H1 (cell line): Measurements from ENCODE around the gene GLYR1. TPM values are rescaled to one million over a fixed set of nuclear protein-coding genes. Genes with fewer than 3 reads are reported as not detected.

Experiments used
- CTCF ChIA-PET: fragments of 300-600 bp; sonication (Branson Sonifier 250); formaldehyde crosslinking; loops from one replicate; lab custom pipeline; 2021; ENCODE audit not compliant: partially characterized antibody; lab: Charles Lee
- POLR2A ChIA-PET: fragments of 300-600 bp; sonication (Branson Sonifier 250); formaldehyde crosslinking; loops from one replicate; lab custom pipeline; 2021; ENCODE audit warnings: inconsistent platforms; ENCODE audit not compliant: partially characterized antibody; lab: Charles Lee
- DNase-seq, 2 experiments: peaks; one replicate each; pipeline versions ENCODE4 v3.0.0 to v3.0.0-alpha.2; 2010 to 2022; ENCODE audit warnings: low spot score in 2 of 2, low read depth in 1 of 2, mixed read lengths in 1 of 2
- FAIRE-seq: peaks from 2 replicates; lab custom pipeline; 2011; peaks lifted over from hg19 to GRCh38; lab: Jason Lieb, UNC
- H2AFZ ChIP-seq: 2 replicates; pipeline ENCODE4 v1.8.1; 2012; ENCODE audit warnings: low read length, inconsistent platforms
- H2AK5ac ChIP-seq: 2 replicates; pipeline ENCODE4 v1.6.1; 2013; ENCODE audit warnings: low read depth, low read length
- H2BK120ac ChIP-seq: replicated peaks from 2 replicates; pipeline ENCODE3; 2013; ENCODE audit warnings: low read depth, low read length, inconsistent platforms
- H2BK12ac ChIP-seq: 2 replicates; pipeline ENCODE4 v1.6.1; 2013; ENCODE audit warnings: low read depth, low read length
- H2BK15ac ChIP-seq: 2 replicates; pipeline ENCODE4 v1.6.1; 2013; ENCODE audit warnings: low read length
- H2BK20ac ChIP-seq: 2 replicates; pipeline ENCODE4 v1.6.1; 2013; ENCODE audit warnings: low read length
- H2BK5ac ChIP-seq: 2 replicates; pipeline ENCODE4 v1.6.1; 2013; ENCODE audit warnings: low read depth, low read length
- H3K14ac ChIP-seq: 2 replicates; pipeline ENCODE4 v1.6.1; 2013; ENCODE audit warnings: inconsistent platforms; ENCODE audit not compliant: insufficient read length
- H3K18ac ChIP-seq: 2 replicates; pipeline ENCODE4 v1.6.1; 2013; ENCODE audit warnings: low read length; ENCODE audit errors: extremely low read depth
- H3K23ac ChIP-seq: 2 replicates; pipeline ENCODE4 v1.6.1; 2013; ENCODE audit warnings: inconsistent platforms; ENCODE audit not compliant: insufficient read length
- H3K23me2 ChIP-seq: 2 replicates; pipeline ENCODE4 v1.6.1; 2013; ENCODE audit warnings: low read depth, low read length
- H3K27ac ChIP-seq: 2 replicates; pipeline ENCODE4 v1.6.1; 2011; ENCODE audit warnings: low read depth, low read length, inconsistent platforms
- H3K27me3 ChIP-seq, 4 experiments: replicated peaks in 1 of 4; 1 replicate in 1 of 4; 2 replicates in 3 of 4; pipeline versions ENCODE4 v1.6.1 to v1.8.1; 2011 to 2013; ENCODE audit warnings: low read length in 3 of 4, mild to moderate bottlenecking in 3 of 4, inconsistent platforms in 2 of 4, mixed read lengths in 2 of 4, moderate library complexity in 1 of 4; ENCODE audit not compliant: control insufficient read depth in 3 of 4, insufficient read depth in 3 of 4; ENCODE audit errors: extremely low read depth in 1 of 4
- H3K36me3 ChIP-seq, 4 experiments: 2 replicates each; pipeline versions ENCODE4 v1.6.1 to v1.8.1; 2011 to 2013; ENCODE audit warnings: mild to moderate bottlenecking in 4 of 4, low read length in 3 of 4, moderate library complexity in 2 of 4, control low read depth in 1 of 4, inconsistent platforms in 1 of 4; ENCODE audit not compliant: insufficient read depth in 4 of 4, control insufficient read depth in 2 of 4
- H3K4ac ChIP-seq: replicated peaks from 2 replicates; pipeline ENCODE3; 2013; ENCODE audit warnings: low read length, low read depth, mixed read lengths, inconsistent platforms; ENCODE audit not compliant: insufficient read length
- H3K4me1 ChIP-seq, 4 experiments: replicated peaks in 1 of 4; 1 replicate in 1 of 4; 2 replicates in 3 of 4; pipeline versions ENCODE4 v1.6.1 to v1.8.1; 2011 to 2013; ENCODE audit warnings: low read length in 3 of 4, inconsistent platforms in 2 of 4, mixed read lengths in 1 of 4; ENCODE audit not compliant: insufficient read depth in 4 of 4, control insufficient read depth in 3 of 4
- H3K4me2 ChIP-seq, 2 experiments: 2 replicates each; pipeline versions ENCODE4 v1.6.1 to v1.8.1; 2011 to 2013; ENCODE audit warnings: low read depth in 2 of 2, low read length in 2 of 2, control low read depth in 1 of 2, inconsistent platforms in 1 of 2, mild to moderate bottlenecking in 1 of 2; ENCODE audit not compliant: insufficient read depth in 1 of 2
- H3K4me3 ChIP-seq, 4 experiments: fragments of 200-600, 300-600 bp in 1 of 4; sonication (generic), shearing (Covaris generic), sonication (Bioruptor Twin) in 1 of 4; 2 replicates each; pipeline versions ENCODE4 v1.5.1 to v1.8.1; 2011 to 2016; ENCODE audit warnings: low read length in 4 of 4, low read depth in 3 of 4, control low read depth in 2 of 4, inconsistent platforms in 2 of 4, mild to moderate bottlenecking in 2 of 4, mixed read lengths in 1 of 4, moderate library complexity in 1 of 4; ENCODE audit not compliant: insufficient read depth in 2 of 4; ENCODE audit errors: extremely low read depth in 1 of 4
- H3K56ac ChIP-seq: replicated peaks from 2 replicates; pipeline ENCODE3; 2013; ENCODE audit warnings: low read depth, mild to moderate bottlenecking, mixed read lengths, low read length, inconsistent platforms; ENCODE audit not compliant: insufficient read length
- H3K79me1 ChIP-seq: 2 replicates; pipeline ENCODE4 v1.6.1; 2013; ENCODE audit warnings: low read depth, low read length, control low read depth
- H3K79me2 ChIP-seq, 2 experiments: 2 replicates each; pipeline versions ENCODE4 v1.6.1 to v1.8.1; 2012 to 2013; ENCODE audit warnings: low read length in 2 of 2, mild to moderate bottlenecking in 2 of 2, inconsistent platforms in 1 of 2; ENCODE audit not compliant: insufficient read depth in 2 of 2, control insufficient read depth in 1 of 2
- H3K9ac ChIP-seq, 4 experiments: replicated peaks in 1 of 4; 1 replicate in 1 of 4; 2 replicates in 3 of 4; pipeline versions ENCODE4 v1.6.1 to v1.8.1; 2011 to 2013; ENCODE audit warnings: low read depth in 3 of 4, low read length in 3 of 4, control low read depth in 2 of 4, mild to moderate bottlenecking in 2 of 4, moderate library complexity in 2 of 4, inconsistent platforms in 1 of 4; ENCODE audit errors: extremely low read depth in 1 of 4
- H3K9me3 ChIP-seq, 2 experiments: 2 replicates each; pipeline versions ENCODE4 v1.6.1 to v1.8.1; 2012 to 2013; ENCODE audit warnings: mild to moderate bottlenecking in 2 of 2, moderate library complexity in 2 of 2, control low read depth in 1 of 2, inconsistent platforms in 1 of 2, low read depth in 1 of 2, low read length in 1 of 2, mixed read lengths in 1 of 2; ENCODE audit not compliant: insufficient read depth in 2 of 2
- H4K20me1 ChIP-seq, 2 experiments: replicated peaks in 1 of 2; 2 replicates each; pipeline versions ENCODE3 to v1.8.1; 2011 to 2013; ENCODE audit warnings: inconsistent platforms in 2 of 2, low read length in 2 of 2, mild to moderate bottlenecking in 1 of 2; ENCODE audit not compliant: insufficient read depth in 2 of 2, control insufficient read depth in 1 of 2
- H4K5ac ChIP-seq: 2 replicates; pipeline ENCODE4 v1.6.1; 2013; ENCODE audit warnings: low read length, low read depth, mixed read lengths, inconsistent platforms; ENCODE audit not compliant: insufficient read length
- H4K8ac ChIP-seq: 2 replicates; pipeline ENCODE4 v1.8.0; 2013; ENCODE audit warnings: mild to moderate bottlenecking, moderate library complexity, low read length, inconsistent platforms; ENCODE audit not compliant: insufficient read depth; ENCODE audit errors: extremely low read depth
- H4K91ac ChIP-seq: replicated peaks from 2 replicates; pipeline ENCODE3; 2013; ENCODE audit warnings: low read length, mixed read lengths, inconsistent platforms; ENCODE audit not compliant: insufficient read length
- WGBS, 2 experiments: shearing (Covaris generic) in 1 of 2; methylation state at CpG; one replicate each; pipeline versions ENCODE4 v1.1.6 to v1.1.7; 2013 to 2015; ENCODE audit warnings: low lambda C conversion rate in 2 of 2, mixed read lengths in 2 of 2, inconsistent platforms in 1 of 2, low coverage in 1 of 2, missing lambda C conversion rate in 1 of 2; ENCODE audit not compliant: insufficient replicate concordance in 2 of 2, insufficient coverage in 1 of 2, insufficient read length in 1 of 2; ENCODE audit errors: extremely low coverage in 1 of 2, missing lambda C conversion rate in 1 of 2; 5-methylcytosine and 5-hydroxymethylcytosine counted together
- polyA plus RNA-seq, 7 experiments: library from polyadenylated mRNA; depleted of rRNA in 3 of 7; stranded (reverse) in 5 of 7; unstranded in 2 of 7; fragments of >200 nt in 5 of 7; fragments of 200-250 nt in 2 of 7; gene quantifications; 1 replicate in 5 of 7; 2 replicates in 1 of 7; 4 replicates in 1 of 7; pipeline versions ENCODE4 v1.2.1 to v1.2.3, GENCODE V29; 2011 to 2013; ENCODE audit warnings: missing spikeins in 2 of 7, mixed read lengths in 2 of 7
- total RNA-seq: library from RNA; stranded (reverse); fragmentation: NEBNext Ultra II Directional; extraction: Animal tissue kit (Norgen Biotek cat#: 25700); gene quantifications from 2 replicates; pipeline ENCODE4 v1.2.1, GENCODE V29; 2021
- TF ChIP-seq, protein P1 (sequence below): IDR thresholded peaks from 2 replicates; pipeline ENCODE4 v1.6.1; 2011; ENCODE audit warnings: low read depth, mild to moderate bottlenecking, low read length; ENCODE audit not compliant: insufficient read depth
- TF ChIP-seq, protein P2 (sequence below): IDR thresholded peaks from 2 replicates; pipeline ENCODE4 v1.6.1; 2012; ENCODE audit warnings: inconsistent platforms

Gene GLYR1
- total and polyA plus RNA-seq, 2 of the 8 experiments (the other 6 are each of a cell fraction or from before 2014, with no cell fraction given), result 50.2 to 115 TPM

DNA sequence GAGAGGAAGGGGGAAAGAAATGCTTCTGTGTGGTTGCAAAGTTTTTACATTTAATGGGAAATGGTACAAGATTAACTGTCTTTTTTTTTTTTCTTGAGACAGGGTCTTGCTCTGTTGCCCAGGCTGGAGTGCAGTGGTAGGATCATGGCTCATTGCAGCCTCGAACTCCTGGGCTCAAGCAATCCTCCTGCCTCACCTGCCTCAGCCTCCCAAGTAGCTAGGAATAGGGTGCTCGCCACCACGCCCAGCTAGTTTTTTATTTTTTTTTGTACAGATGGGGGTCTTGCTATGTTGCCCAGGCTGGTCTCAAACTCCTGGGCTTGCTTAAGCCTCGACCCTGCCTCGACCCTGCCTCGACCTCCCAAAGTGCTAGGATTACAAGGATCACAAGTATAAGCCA is 40.8 kb downstream of the GLYR1 start:
- no peak overlapping the region for H3K4me2 ChIP-seq
- peaks cover 0 to 6% (median 2%) of the 10 kb centered on the region in 4 experiments; a peak in 4 of 7 replicates for H3K4me1 ChIP-seq
- no peak overlapping the region for H3K4me3 ChIP-seq
- H3K79me2 ChIP-seq, result no peaks in the 10 kb centered on the region
- no peak overlapping the region for H2BK5ac ChIP-seq
- no peak for FAIRE-seq
- peaks cover 3 to 35% (median 14%) of the 10 kb centered on the region in 4 experiments; a peak in 7 of 8 replicates for H3K36me3 ChIP-seq
- POLR2A ChIA-PET, result no interaction called here
- no peak overlapping the region for H3K9ac ChIP-seq
- no peak overlapping the region for H3K23ac ChIP-seq
- no peaks in the 10 kb centered on the region for H3K27me3 ChIP-seq
- no peak overlapping the region for H2BK20ac ChIP-seq
- no peak overlapping the region for H3K18ac ChIP-seq
- WGBS, 2 experiments, result 92% methylated on average over 6 of the region's 6 CpGs; no CpG with 5 or more reads in 1 of the 2 experiments
- H2BK12ac ChIP-seq, result no peak overlapping the region
- no peak overlapping the region for H4K5ac ChIP-seq
- TF ChIP-seq, protein P1, sequence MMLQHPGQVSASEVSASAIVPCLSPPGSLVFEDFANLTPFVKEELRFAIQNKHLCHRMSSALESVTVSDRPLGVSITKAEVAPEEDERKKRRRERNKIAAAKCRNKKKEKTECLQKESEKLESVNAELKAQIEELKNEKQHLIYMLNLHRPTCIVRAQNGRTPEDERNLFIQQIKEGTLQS, result no peak
- TF ChIP-seq, protein P2, sequence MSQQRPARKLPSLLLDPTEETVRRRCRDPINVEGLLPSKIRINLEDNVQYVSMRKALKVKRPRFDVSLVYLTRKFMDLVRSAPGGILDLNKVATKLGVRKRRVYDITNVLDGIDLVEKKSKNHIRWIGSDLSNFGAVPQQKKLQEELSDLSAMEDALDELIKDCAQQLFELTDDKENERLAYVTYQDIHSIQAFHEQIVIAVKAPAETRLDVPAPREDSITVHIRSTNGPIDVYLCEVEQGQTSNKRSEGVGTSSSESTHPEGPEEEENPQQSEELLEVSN, result no peak
- no peaks in the 10 kb centered on the region for H3K79me1 ChIP-seq
- H4K20me1 ChIP-seq, result peaks cover 0 to 5% of the 10 kb centered on the region in 2 experiments
- no peak overlapping the region for H2BK15ac ChIP-seq
- no peak overlapping the region for H3K4ac ChIP-seq
- no peak overlapping the region for H4K91ac ChIP-seq
- DNase-seq, result no peak
- H2BK120ac ChIP-seq, result no peak overlapping the region
- H2AFZ ChIP-seq, result no peak overlapping the region
- no peak overlapping the region for H3K27ac ChIP-seq
- no peaks in the 10 kb centered on the region for H3K9me3 ChIP-seq
- H3K14ac ChIP-seq, result no peak overlapping the region
- CTCF ChIA-PET, result interaction anchor here (0.6 to 1.4 kb wide), 5 partner anchors 11 to 150 kb away, joined by 3 to 5 read pairs (median 3); no protein-coding TSS in a partner anchor
- H3K23me2 ChIP-seq, result peaks cover 6% of the 10 kb centered on the region; the same call in 1 of the 2 replicates
- H2AK5ac ChIP-seq, result no peak overlapping the region
- no peak overlapping the region for H4K8ac ChIP-seq
- no peak overlapping the region for H3K56ac ChIP-seq
